A549 (cell line): ENCODE data around the gene C1QTNF1. TPM values are rescaled to one million over a fixed set of nuclear protein-coding genes. Genes with fewer than 3 reads are reported as not detected.

Experiments used
- ATAC-seq, 2 experiments: fragments of 200-7000 bp in 1 of 2; fragments of >200 bp in 1 of 2; cut with Nextera tagmentation in 1 of 2; cut with Tn5 transposase in 1 of 2; 3 replicates each; pipeline versions ENCODE4 v1.8.0 to v1.9.1; 2018 to 2020; ENCODE audit warnings: mild to moderate bottlenecking in 1 of 2, moderate library complexity in 1 of 2
- CTCF ChIA-PET: fragments of 300-600 bp; sonication (Branson Sonifier 250); formaldehyde crosslinking; extraction: SDS; loops from one replicate; lab custom pipeline; 2021; ENCODE audit warnings: antibody characterized with exemption, inconsistent platforms; lab: Yijun Ruan, JAX
- POLR2A ChIA-PET: fragments of 350-600 bp; formaldehyde crosslinking; extraction: SDS; loops from one replicate; lab custom pipeline; 2021; ENCODE audit warnings: antibody characterized with exemption, inconsistent platforms; lab: Yijun Ruan, JAX
- DNase-seq, 2 experiments: peaks; one replicate each; pipeline versions ENCODE4 v3.0.0 to v3.0.0-alpha.2; 2011 to 2016; ENCODE audit warnings: low read depth in 1 of 2, low spot score in 1 of 2
- FAIRE-seq: peaks from 2 replicates; lab custom pipeline; 2011; peaks lifted over from hg19 to GRCh38; lab: Jason Lieb, UNC
- H3K27ac ChIP-seq, 2 experiments: fragments of >200 bp; sonication (Bioruptor Twin); formaldehyde crosslinking; 3 replicates each; pipeline ENCODE4 v1.5.1; 2016 to 2017
- H3K4me1 ChIP-seq: fragments of >200 bp; sonication (Bioruptor Twin); formaldehyde crosslinking; 3 replicates; pipeline ENCODE4 v1.6.1; 2016
- H3K4me2 ChIP-seq: fragments of >200 bp; sonication (Bioruptor Twin); formaldehyde crosslinking; 3 replicates; pipeline ENCODE4 v1.6.1; 2016
- H3K4me3 ChIP-seq: fragments of >200 bp; sonication (Bioruptor Twin); formaldehyde crosslinking; 3 replicates; pipeline ENCODE4 v1.5.1; 2016
- H3K9me3 ChIP-seq: fragments of >200 bp; sonication (Bioruptor Twin); formaldehyde crosslinking; 3 replicates; pipeline ENCODE4 v1.6.1; 2016
- BHLHE40 ChIP-seq: IDR thresholded peaks from 2 replicates; pipeline ENCODE4 v1.6.1; 2012; ENCODE audit warnings: low read depth, low read length, inconsistent platforms
- EHMT2 ChIP-seq: fragments of 200-600 bp; sonication (generic); IDR thresholded peaks from 2 replicates; pipeline ENCODE4 v1.6.1; 2016; ENCODE audit warnings: antibody characterized with exemption, low read depth, mild to moderate bottlenecking, moderate library complexity
- FOSB ChIP-seq: fragments of 250-450 bp; sonication (Bioruptor Pico); IDR thresholded peaks from 2 replicates; pipeline ENCODE4 v1.5.0; 2020; ENCODE audit warnings: mild to moderate bottlenecking, moderate library complexity
- FOSL2 ChIP-seq, 2 experiments: fragments of 450-650 bp in 1 of 2; fragments of >200 bp in 1 of 2; sonication (Bioruptor Twin) in 1 of 2; formaldehyde crosslinking; IDR thresholded peaks; 2 replicates each; pipeline versions ENCODE4 v1.5.0 to v1.6.1; 2016 to 2020; ENCODE audit warnings: mild to moderate bottlenecking in 1 of 2, moderate library complexity in 1 of 2
- HDAC2 ChIP-seq: fragments of 200-600 bp; sonication (generic); IDR thresholded peaks from 2 replicates; pipeline ENCODE4 v1.6.1; 2016
- HEYL ChIP-seq: fragments of 250-450 bp; sonication (Bioruptor Pico); IDR thresholded peaks from 2 replicates; pipeline ENCODE4 v1.8.0; 2021; ENCODE audit warnings: mild to moderate bottlenecking, moderate library complexity
- HOXA7 ChIP-seq: fragments of 250-450 bp; sonication (Bioruptor Pico); IDR thresholded peaks from 2 replicates; pipeline ENCODE4 v1.5.0; 2020; ENCODE audit warnings: mild to moderate bottlenecking, moderate library complexity
- HOXB13 ChIP-seq: fragments of 250-450 bp; sonication (Bioruptor Pico); IDR thresholded peaks from 2 replicates; pipeline ENCODE4 v1.5.0; 2020; ENCODE audit warnings: low read depth, mild to moderate bottlenecking, moderate library complexity
- JUN ChIP-seq, 2 experiments: fragments of >200 bp; sonication (Bioruptor Twin); formaldehyde crosslinking; IDR thresholded peaks; 2 replicates in 1 of 2; 3 replicates in 1 of 2; pipeline ENCODE4 v1.6.1; 2016 to 2017
- JUNB ChIP-seq: fragments of >200 bp; sonication (Bioruptor Twin); formaldehyde crosslinking; IDR thresholded peaks from 2 replicates; pipeline ENCODE4 v1.6.1; 2016
- KDM5A ChIP-seq: fragments of 200-600 bp; sonication (generic); IDR thresholded peaks from 2 replicates; pipeline ENCODE4 v1.6.1; 2016; ENCODE audit warnings: antibody characterized with exemption, mild to moderate bottlenecking
- MAFK ChIP-seq: fragments of 450-650 bp; IDR thresholded peaks from 2 replicates; pipeline ENCODE4 v1.6.1; 2014; ENCODE audit not compliant: partially characterized antibody
- MYC ChIP-seq: IDR thresholded peaks from 2 replicates; pipeline ENCODE4 v1.6.1; 2012; ENCODE audit warnings: mild to moderate bottlenecking, inconsistent platforms, low read length, improper control_type of control experiment, borderline replicate concordance
- NPAS2 ChIP-seq: fragments of 250-450 bp; sonication (Bioruptor Pico); IDR thresholded peaks from 2 replicates; pipeline ENCODE4 v1.8.0; 2022; ENCODE audit warnings: mild to moderate bottlenecking, moderate library complexity, borderline replicate concordance
- POLR2A ChIP-seq: IDR thresholded peaks from 2 replicates; pipeline ENCODE4 v1.6.1; 2012; ENCODE audit warnings: mild to moderate bottlenecking, low read length
- RCOR1 ChIP-seq: fragments of 150-350 bp; IDR thresholded peaks from 2 replicates; pipeline ENCODE4 v1.6.1; 2014; ENCODE audit warnings: antibody characterized with exemption, low read length, low read depth
- RNF2 ChIP-seq: fragments of 200-600 bp; sonication (generic); IDR thresholded peaks from 2 replicates; pipeline ENCODE4 v1.6.1; 2016; ENCODE audit warnings: low read depth, mild to moderate bottlenecking, antibody characterized with exemption, moderate library complexity, borderline replicate concordance
- SREBF2 ChIP-seq: fragments of 450-650 bp; IDR thresholded peaks from 2 replicates; pipeline ENCODE4 v1.6.1; 2014; ENCODE audit warnings: mild to moderate bottlenecking, moderate library complexity
- TP53 ChIP-seq: fragments of 250-450 bp; sonication (Bioruptor Pico); IDR thresholded peaks from 2 replicates; pipeline ENCODE4 v1.5.0; 2021; ENCODE audit warnings: mild to moderate bottlenecking, moderate library complexity
- ZFP36 ChIP-seq: fragments of 450-650 bp; IDR thresholded peaks from 2 replicates; pipeline ENCODE4 v1.6.1; 2014; ENCODE audit warnings: borderline replicate concordance; ENCODE audit not compliant: partially characterized antibody
- ZNF302 ChIP-seq: fragments of 250-450 bp; sonication (Bioruptor Pico); IDR thresholded peaks from 2 replicates; pipeline ENCODE4 v1.9.0; 2021; ENCODE audit warnings: inconsistent platforms, mild to moderate bottlenecking, moderate library complexity
- WGBS: methylation state at CpG from one replicate; pipeline ENCODE4 v1.1.6; 2017; ENCODE audit errors: missing lambda C conversion rate; 5-methylcytosine and 5-hydroxymethylcytosine counted together
- polyA plus RNA-seq, 4 experiments: library from polyadenylated mRNA; depleted of rRNA in 3 of 4; stranded (reverse); fragments of >200 nt; fragmentation: RNase III in 1 of 4; extraction: RNeasy Plus Mini Kit Qiagen cat#74134 plus additional on column Dnase treatment in 1 of 4; gene quantifications; 2 replicates in 3 of 4; 3 replicates in 1 of 4; pipeline ENCODE4 v1.2.3, GENCODE V29; 2011 to 2017
- TF ChIP-seq, protein P1 (sequence below): fragments of 250-450 bp; sonication (Bioruptor Pico); IDR thresholded peaks from 2 replicates; pipeline ENCODE4 v1.5.0; 2020; ENCODE audit warnings: low read depth, mild to moderate bottlenecking, moderate library complexity
- TF ChIP-seq, protein P2 (sequence below): fragments of >200 bp; sonication (Bioruptor Twin); formaldehyde crosslinking; IDR thresholded peaks from 2 replicates; pipeline ENCODE4 v1.6.1; 2016
- TF ChIP-seq, protein P3 (sequence below): fragments of 250-450 bp; sonication (Bioruptor Pico); IDR thresholded peaks from 2 replicates; pipeline ENCODE4 v1.5.0; 2021; ENCODE audit warnings: mild to moderate bottlenecking, moderate library complexity, borderline replicate concordance

The C1QTNF1 gene
- polyA plus RNA-seq, 2 of the 4 experiments (the other 2 are of a cell fraction) = 10.2 to 26.1 TPM

DNA sequence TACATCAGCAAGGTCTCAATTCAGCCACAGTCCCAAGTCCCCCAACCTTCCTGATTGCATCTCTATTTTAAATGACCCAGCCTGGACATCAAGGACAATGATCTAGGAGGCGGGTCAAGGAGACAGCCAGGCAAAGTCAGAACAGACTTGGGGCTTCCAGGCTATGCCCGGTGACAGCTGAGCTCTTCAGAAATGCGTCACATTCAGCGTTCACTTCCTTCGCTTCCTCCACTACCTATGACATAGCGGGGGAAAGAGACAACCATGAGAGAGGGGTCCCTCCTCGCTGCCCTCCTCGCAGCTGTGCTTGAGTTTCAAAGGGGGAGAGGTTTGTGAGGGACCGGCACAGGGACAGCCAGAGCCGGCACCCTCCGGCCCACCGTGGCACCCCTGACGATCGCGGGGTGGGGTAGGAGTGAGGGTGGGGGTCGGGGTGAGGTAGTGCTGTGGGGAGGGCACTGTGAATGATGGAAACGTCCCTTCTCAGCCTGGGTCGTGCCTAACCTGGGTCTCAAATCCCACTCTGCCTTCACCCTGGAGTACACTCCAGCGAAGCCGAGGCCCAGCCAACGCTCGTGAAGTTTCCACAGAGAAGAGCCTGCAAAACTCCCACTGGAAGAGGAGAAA, 31.9 kb upstream of the C1QTNF1 start:
- peaks cover 4% of the 10 kb centered on the region; the same call in 1 of the 3 replicates for H3K4me1 ChIP-seq
- no peak overlapping the region for H3K27ac ChIP-seq
- TF ChIP-seq FOSB (no peak), TP53 (CRISPR knock-in tag) (no peak), EHMT2 (no peak), FOSL2 (IDR thresholded peaks at IDR 0.05) (no peak), FOSL2 (CRISPR knock-in tag; IDR thresholded peaks at IDR 0.05) (no peak), JUNB (no peak), KDM5A (no peak), NPAS2 (CRISPR knock-in tag) (no peak), RCOR1 (no peak), MAFK (no peak), JUN (IDR thresholded peaks at IDR 0.05) (no peak), SREBF2 (no peak)
- TF ChIP-seq, protein P1, sequence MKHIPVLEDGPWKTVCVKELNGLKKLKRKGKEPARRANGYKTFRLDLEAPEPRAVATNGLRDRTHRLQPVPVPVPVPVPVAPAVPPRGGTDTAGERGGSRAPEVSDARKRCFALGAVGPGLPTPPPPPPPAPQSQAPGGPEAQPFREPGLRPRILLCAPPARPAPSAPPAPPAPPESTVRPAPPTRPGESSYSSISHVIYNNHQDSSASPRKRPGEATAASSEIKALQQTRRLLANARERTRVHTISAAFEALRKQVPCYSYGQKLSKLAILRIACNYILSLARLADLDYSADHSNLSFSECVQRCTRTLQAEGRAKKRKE (CRISPR knock-in tag) = no peak
- TF ChIP-seq, protein P2, sequence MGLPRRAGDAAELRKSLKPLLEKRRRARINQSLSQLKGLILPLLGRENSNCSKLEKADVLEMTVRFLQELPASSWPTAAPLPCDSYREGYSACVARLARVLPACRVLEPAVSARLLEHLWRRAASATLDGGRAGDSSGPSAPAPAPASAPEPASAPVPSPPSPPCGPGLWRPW = no peak
- TF ChIP-seq, all 56 proteins: peak for 0
- no peak for ATAC-seq
- CTCF ChIA-PET = interaction anchor here (1.2 to 8.6 kb wide), 7 partner anchors 8 to 396 kb away, joined by 5 to 63 read pairs (median 7); partner anchors contain the start of gene LGALS3BP
- Histone ChIP-seq H3K4me2 (no peak overlapping the region), H3K4me3 (no peak overlapping the region), H3K9me3 (no peaks in the 10 kb centered on the region)
- 91% methylated on average over 17 of the region's 22 CpGs for WGBS
- POLR2A ChIA-PET = no interaction called here
- no peak for DNase-seq
- FAIRE-seq = no peak

DNA sequence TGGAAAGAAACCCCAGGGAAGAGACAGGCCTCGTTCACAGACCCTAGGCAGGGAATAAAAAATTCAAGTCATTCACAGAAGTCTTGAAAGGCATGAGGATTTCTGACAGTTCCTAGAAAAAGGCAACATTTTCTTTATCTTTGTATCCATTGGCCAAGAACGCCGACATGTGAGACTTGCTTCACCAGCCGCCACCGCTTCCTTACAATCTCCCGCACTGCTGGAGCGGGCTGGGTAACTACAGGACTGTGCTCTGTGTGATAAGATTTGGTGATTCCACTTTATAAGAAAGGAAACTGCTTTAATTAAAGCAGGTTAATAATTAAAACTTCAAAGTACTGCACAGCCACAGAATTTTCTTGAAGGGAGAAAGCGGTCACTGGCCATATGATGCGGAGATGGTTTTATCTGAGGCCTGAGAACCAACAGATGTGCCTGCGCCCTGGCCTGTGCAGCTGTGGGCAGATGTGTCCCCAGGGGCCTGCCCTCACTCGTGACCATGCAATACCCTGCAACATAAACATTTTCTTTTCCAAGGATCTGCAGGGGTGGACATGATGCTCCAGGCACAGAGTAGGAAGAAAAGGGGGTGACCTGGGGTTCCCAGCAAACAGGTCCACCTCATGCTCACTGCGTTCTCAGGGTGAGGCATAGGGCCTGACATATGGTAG, 31.3 kb upstream of the C1QTNF1 start:
- no peak overlapping the region for H3K4me3 ChIP-seq
- TF ChIP-seq EHMT2 (no peak), ZNF302 (CRISPR knock-in tag) (no peak), BHLHE40 (no peak), HEYL (CRISPR knock-in tag) (no peak), RCOR1 (no peak), MYC (no peak), HOXA7 (CRISPR knock-in tag) (no peak), POLR2A (no peak), JUNB (no peak), SREBF2 (no peak), ZFP36 (no peak), RNF2 (no peak), HDAC2 (no peak), HOXB13 (CRISPR knock-in tag) (no peak)
- TF ChIP-seq, protein P3, sequence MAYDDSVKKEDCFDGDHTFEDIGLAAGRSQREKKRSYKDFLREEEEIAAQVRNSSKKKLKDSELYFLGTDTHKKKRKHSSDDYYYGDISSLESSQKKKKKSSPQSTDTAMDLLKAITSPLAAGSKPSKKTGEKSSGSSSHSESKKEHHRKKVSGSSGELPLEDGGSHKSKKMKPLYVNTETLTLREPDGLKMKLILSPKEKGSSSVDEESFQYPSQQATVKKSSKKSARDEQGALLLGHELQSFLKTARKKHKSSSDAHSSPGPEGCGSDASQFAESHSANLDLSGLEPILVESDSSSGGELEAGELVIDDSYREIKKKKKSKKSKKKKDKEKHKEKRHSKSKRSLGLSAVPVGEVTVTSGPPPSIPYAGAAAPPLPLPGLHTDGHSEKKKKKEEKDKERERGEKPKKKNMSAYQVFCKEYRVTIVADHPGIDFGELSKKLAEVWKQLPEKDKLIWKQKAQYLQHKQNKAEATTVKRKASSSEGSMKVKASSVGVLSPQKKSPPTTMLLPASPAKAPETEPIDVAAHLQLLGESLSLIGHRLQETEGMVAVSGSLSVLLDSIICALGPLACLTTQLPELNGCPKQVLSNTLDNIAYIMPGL (CRISPR knock-in tag) = no peak
- TF ChIP-seq, protein P1 (CRISPR knock-in tag) = no peak
- DNase-seq (no peak), FAIRE-seq (no peak), ATAC-seq (peak in 1 of 2 experiments; percentile 5; a peak in 2 of 6 replicates)
- ChIA-PET CTCF (interaction anchor here (0.7 to 8.6 kb wide), 31 partner anchors 11 to 399 kb away, joined by 3 to 63 read pairs (median 5); partner anchors contain the start of genes CANT1 and LGALS3BP), POLR2A (no interaction called here)
- 84% methylated on average over 12 of the region's 12 CpGs for WGBS
- H3K27ac ChIP-seq = no peak overlapping the region
- no peaks in the 10 kb centered on the region for H3K9me3 ChIP-seq
- no peaks in the 10 kb centered on the region; the same call in 2 of the 3 replicates for H3K4me1 ChIP-seq
- no peak overlapping the region for H3K4me2 ChIP-seq
